Measurements from ENCODE around the gene GABRD.

GRCh38 chr1:1990222-1990621 lies 28.9 kb upstream of the GABRD start:
- TF ChIP-seq CTCF (IDR thresholded peaks at IDR 0.05) = no peak
- TF ChIP-seq POLR2A (IDR thresholded peaks at IDR 0.05) = no peak
